HG02763 (cell line): ENCODE data around the gene RPL36.
"Not testable (repeated sequence)": the region's sequence is repeated elsewhere in the genome, so short reads cannot be mapped to it uniquely, and the experiment has no call there.

Experiments
- ATAC-seq: cut with Tn5 transposase; IDR thresholded peaks from one replicate; pipeline ENCODE4 v1.9.1; 2021; ENCODE audit warnings: mild to moderate bottlenecking, moderate library complexity; ENCODE audit not compliant: unreplicated experiment

The RPL36 gene

GRCh38 chr19:5688262-5688881 is 1.7 kb upstream of the RPL36 start:
- ATAC-seq: not testable (repeated sequence)

- ATAC-seq: no peak
Measured at GRCh38 chr19:5690955-5691821, 1.1 kb downstream of the RPL36 start.

GRCh38 chr19:5691822-5692722 is 2.0 kb downstream of the RPL36 start:
- ATAC-seq: no peak

- no peak for ATAC-seq
Measured at GRCh38 chr19:5692723-5693194, 2.7 kb downstream of the RPL36 start.

- no peak for ATAC-seq
Measured at GRCh38 chr19:5693195-5694166, 3.4 kb downstream of the RPL36 start.

GRCh38 chr19:5694167-5694955 is 4.3 kb downstream of the RPL36 start:
- ATAC-seq: no peak

GRCh38 chr19:5694956-5695648 is 5.0 kb downstream of the RPL36 start:
- no peak for ATAC-seq

- no peak for ATAC-seq
Measured at GRCh38 chr19:5695649-5696195, 5.6 kb downstream of the RPL36 start.

- no peak for ATAC-seq
Measured at GRCh38 chr19:5696196-5697021, 6.3 kb downstream of the RPL36 start.

GRCh38 chr19:5697022-5697889 is 7.2 kb downstream of the RPL36 start:
- ATAC-seq: no peak

GRCh38 chr19:5697890-5698634 is 8.0 kb downstream of the RPL36 start:
- no peak for ATAC-seq

GRCh38 chr19:5698635-5699422 is 8.7 kb downstream of the RPL36 start:
- no peak for ATAC-seq

- no peak for ATAC-seq
Measured at GRCh38 chr19:5700455-5701092, 10.5 kb downstream of the RPL36 start.

GRCh38 chr19:5702053-5702410 is 11.9 kb downstream of the RPL36 start:
- ATAC-seq: not testable (repeated sequence)
